ENCODE data around the gene PHF21A. TPM values are rescaled to one million over a fixed set of nuclear protein-coding genes. Genes with fewer than 3 reads are reported as not detected.
A peak's percentile ranks its signal among the peaks of the same experiment; 100 is the strongest.

Gene PHF21A
- polyA plus RNA-seq, 3 donors = 6.2 to 95.2 (median 14.0) TPM

GRCh38 chr11:45934580-45935318, 186.5 kb downstream of the PHF21A start:
- H3K27ac Mint-ChIP-seq = peak overlapping the region in 5 of 7 donors; percentile 14 to 78 (median 67)
- no peak overlapping the region for H3K4me3 Mint-ChIP-seq
- TF ChIP-seq CTCF (IDR thresholded peaks at IDR 0.05) = no peak
- Histone ChIP-seq H3K4me2 (replicated peaks; ENCODE audit: extremely low read depth, low read length, poor library complexity, severe bottlenecking) (no peak overlapping the region), H3K36me3 (replicated peaks in 1 of 2; ENCODE audit: control insufficient read depth in 1 of 2, insufficient read depth in 2 of 2, low read length in 2 of 2) (peaks cover 42 to 78% of the 10 kb centered on the region in 2 donors), H3K9me3 (replicated peaks in 1 of 2; ENCODE audit: control insufficient read depth in 1 of 2, insufficient read depth in 1 of 2, low read length in 2 of 2) (no peaks in the 10 kb centered on the region), H3K4me3 (replicated peaks in 1 of 3; ENCODE audit: low read depth in 2 of 3, low read length in 3 of 3) (no peak overlapping the region), H3K9ac (ENCODE audit: insufficient read depth, low read length, poor library complexity, severe bottlenecking) (peak overlapping the region; percentile 10), H3K27ac (ENCODE audit: low read depth in 1 of 2, low read length in 2 of 2) (peak overlapping the region; percentile 21 to 59), H3K27me3 (ENCODE audit: control insufficient read depth in 2 of 2, insufficient read depth in 2 of 2, low read length in 2 of 2) (no peaks in the 10 kb centered on the region), H2AFZ (ENCODE audit: insufficient read depth, low read depth, low read length, poor library complexity, severe bottlenecking) (no peak overlapping the region), H3K4me1 (ENCODE audit: control insufficient read depth in 1 of 2, insufficient read depth in 2 of 2, low read length in 2 of 2) (peaks cover 70 to 74% of the 10 kb centered on the region in 2 donors), H3K79me2 (ENCODE audit: insufficient read depth, low read length) (peaks cover 34% of the 10 kb centered on the region), H4K20me1 (ENCODE audit: insufficient read depth, low read length) (peaks cover 57% of the 10 kb centered on the region)
- no peak for DNase-seq
- H3K9me3 Mint-ChIP-seq = no peaks in the 10 kb centered on the region
- peaks cover 58 to 93% of the 10 kb centered on the region in 2 donors for H3K36me3 Mint-ChIP-seq
- no peaks in the 10 kb centered on the region for H3K27me3 Mint-ChIP-seq (ENCODE audit: low read depth in 3 of 3)
- peaks cover 74% of the 10 kb centered on the region for H3K4me1 Mint-ChIP-seq
- intact Hi-C loops (cut with micrococcal nuclease) = no loop called here
- WGBS (ENCODE audit: insufficient coverage) = 83% methylated on average over 8 of the region's 12 CpGs

GRCh38 chr11:45933846-45934579, 187.2 kb downstream of the PHF21A start:
- 86% methylated on average over 19 of the region's 21 CpGs for WGBS (ENCODE audit: insufficient coverage)
- Mint-ChIP-seq H3K4me3 (peak overlapping the region; percentile 62 to 68), H3K27ac (peak overlapping the region; percentile 53 to 89 (median 67)), H3K9me3 (no peaks in the 10 kb centered on the region), H3K36me3 (peaks cover 55 to 87% of the 10 kb centered on the region in 2 donors), H3K4me1 (peaks cover 76% of the 10 kb centered on the region), H3K27me3 (ENCODE audit: low read depth in 3 of 3) (no peaks in the 10 kb centered on the region)
- Histone ChIP-seq H3K79me2 (ENCODE audit: insufficient read depth, low read length) (peaks cover 34% of the 10 kb centered on the region), H3K4me2 (replicated peaks; ENCODE audit: extremely low read depth, low read length, poor library complexity, severe bottlenecking) (peak overlapping the region; percentile 66), H3K4me1 (ENCODE audit: control insufficient read depth in 1 of 2, insufficient read depth in 2 of 2, low read length in 2 of 2) (peaks cover 75 to 80% of the 10 kb centered on the region in 2 donors), H4K20me1 (ENCODE audit: insufficient read depth, low read length) (peaks cover 65% of the 10 kb centered on the region), H3K27me3 (ENCODE audit: control insufficient read depth in 2 of 2, insufficient read depth in 2 of 2, low read length in 2 of 2) (no peaks in the 10 kb centered on the region), H3K9me3 (replicated peaks in 1 of 2; ENCODE audit: control insufficient read depth in 1 of 2, insufficient read depth in 1 of 2, low read length in 2 of 2) (no peaks in the 10 kb centered on the region), H3K9ac (ENCODE audit: insufficient read depth, low read length, poor library complexity, severe bottlenecking) (peak overlapping the region; percentile 10), H3K36me3 (replicated peaks in 1 of 2; ENCODE audit: control insufficient read depth in 1 of 2, insufficient read depth in 2 of 2, low read length in 2 of 2) (peaks cover 41 to 71% of the 10 kb centered on the region in 2 donors), H3K4me3 (replicated peaks in 1 of 3; ENCODE audit: low read depth in 2 of 3, low read length in 3 of 3) (peak overlapping the region in 1 of 3 experiments; percentile 48), H2AFZ (ENCODE audit: insufficient read depth, low read depth, low read length, poor library complexity, severe bottlenecking) (no peak overlapping the region), H3K27ac (ENCODE audit: low read depth in 1 of 2, low read length in 2 of 2) (peak overlapping the region; percentile 38 to 72)
- no peak for DNase-seq
- no peak for TF ChIP-seq CTCF (IDR thresholded peaks at IDR 0.05)
- intact Hi-C loops (cut with micrococcal nuclease) = no loop called here

Data from CD14-positive monocyte (primary cell).